Muscle of arm (tissue), 12 donors: ENCODE measurements around the gene IL6ST. TPM values are rescaled to one million over a fixed set of nuclear protein-coding genes. Genes with fewer than 3 reads are reported as not detected.

Source experiments
- DNase-seq: peaks from one replicate; pipeline ENCODE4 v3.0.0-alpha.2; 2013
- polyA plus RNA-seq, 12 donors: library from polyadenylated mRNA; unstranded; fragments of 120-200 nt; gene quantifications; one replicate each; pipeline ENCODE4 v1.2.1, GENCODE V29; 2013; ENCODE audit not compliant: insufficient read length in 12 of 12

Gene IL6ST
- polyA plus RNA-seq, 12 donors = 55.6 to 131 (median 78.7) TPM; not detected in 1

GRCh38 chr5:55899344-55899743 lies 95.4 kb downstream of the IL6ST start:
- no peak for DNase-seq

- peak; percentile 48 for DNase-seq
These were observed 96.9 kb downstream of the IL6ST start for GRCh38 chr5:55897905-55898304.

- no peak for DNase-seq
These were observed 97.4 kb downstream of the IL6ST start for GRCh38 chr5:55897206-55897894.

GRCh38 chr5:55896663-55897062 lies 98.1 kb downstream of the IL6ST start:
- DNase-seq = no peak

GRCh38 chr5:55896238-55896637 lies 98.5 kb downstream of the IL6ST start:
- no peak for DNase-seq

GRCh38 chr5:55895346-55895745 lies 99.4 kb downstream of the IL6ST start:
- no peak for DNase-seq

GRCh38 chr5:55894135-55894534 lies 100.6 kb downstream of the IL6ST start:
- DNase-seq = no peak

- DNase-seq = no peak
These were observed 102.3 kb downstream of the IL6ST start for GRCh38 chr5:55892479-55892878.

- DNase-seq = no peak
These were observed 106.6 kb downstream of the IL6ST start for GRCh38 chr5:55888205-55888604.

GRCh38 chr5:55885359-55885758 lies 109.4 kb downstream of the IL6ST start:
- no peak for DNase-seq

Other genes starting within 250 kb of the IL6ST start
- 1 to 10 TPM in 5 of 12 donors, under 1 TPM in 5, not detected in 2; 0.45 to 2.3 (median 0.99) TPM for gene IL31RA, start 143.6 kb downstream of the IL6ST start, polyA plus RNA-seq
- under 1 TPM in 8 of 12 donors, not detected in 4; 0.17 to 0.68 (median 0.34) TPM for gene ANKRD55, start 238.4 kb upstream of the IL6ST start, polyA plus RNA-seq